Activated CD4-positive, alpha-beta T cell treated with anti-CD3 and anti-CD28 coated beads for 36 hours (primary cell): Measurements from ENCODE around the gene GBA3. TPM values are rescaled to one million over a fixed set of nuclear protein-coding genes. Genes with fewer than 3 reads are reported as not detected.

Experiments
- ATAC-seq: fragments of 200-7000 bp; cut with Tn5 transposase; one replicate; pipeline ENCODE4 v1.10.0; 2021; ENCODE audit warnings: mild to moderate bottlenecking, moderate library complexity
- CTCF ChIA-PET: fragments of 350-600 bp; sonication (Branson Sonifier 250); formaldehyde crosslinking; loops from one replicate; lab custom pipeline; 2021; ENCODE audit warnings: antibody characterized with exemption; lab: Charles Lee
- POLR2A ChIA-PET: fragments of 350-600 bp; sonication (Branson Sonifier 250); formaldehyde crosslinking; loops from one replicate; lab custom pipeline; 2021; ENCODE audit warnings: antibody characterized with exemption, inconsistent platforms; lab: Charles Lee
- DNase-seq: peaks from one replicate; pipeline ENCODE4 v3.0.0-alpha.2; 2020
- H3K27ac Mint-ChIP-seq: one replicate; pipeline ENCODE4 v1.8.0; 2021; ENCODE audit warnings: mixed read lengths
- H3K27me3 Mint-ChIP-seq: one replicate; pipeline ENCODE4 v1.8.0; 2021; ENCODE audit warnings: mixed read lengths
- H3K36me3 Mint-ChIP-seq: one replicate; pipeline ENCODE4 v1.8.0; 2021; ENCODE audit warnings: low read depth, mixed read lengths
- H3K4me1 Mint-ChIP-seq: one replicate; pipeline ENCODE4 v1.8.0; 2021; ENCODE audit warnings: mixed read lengths
- H3K4me3 Mint-ChIP-seq: one replicate; pipeline ENCODE4 v1.8.0; 2021; ENCODE audit warnings: mild to moderate bottlenecking, moderate library complexity, mixed read lengths
- H3K9me3 Mint-ChIP-seq: one replicate; pipeline ENCODE4 v1.8.0; 2021; ENCODE audit warnings: low read depth, mixed read lengths
- intact Hi-C, 2 experiments: fragments of 100-400 bp; cut with DNase I in 1 of 2; cut with micrococcal nuclease in 1 of 2; formaldehyde crosslinking; loops; one replicate each; pipeline versions ENCODE4 v1.14.2 to v1.15.1; 2022 to 2024; cut with DNase I, micrococcal nuclease
- total RNA-seq, 2 experiments: library from RNA; stranded (reverse); gene quantifications; one replicate each; pipeline ENCODE4 v1.2.3, GENCODE V29; 2021

Gene GBA3
- total RNA-seq, 2 experiments from 2014 or later = not detected

GRCh38 chr4:22672519-22672918, 20.2 kb upstream of the GBA3 start:
- Mint-ChIP-seq H3K36me3 (no peaks in the 10 kb centered on the region), H3K4me3 (no peak overlapping the region), H3K4me1 (peaks cover 61% of the 10 kb centered on the region), H3K9me3 (peaks cover 2% of the 10 kb centered on the region), H3K27me3 (no peaks in the 10 kb centered on the region), H3K27ac (peak overlapping the region; percentile 21)
- intact Hi-C loops = loop anchor here (5.0 to 10.0 kb wide), 2 partner anchors 158 to 170 kb away; partner anchors contain the start of gene ADGRA3 (in 1 of the 2)
- CTCF ChIA-PET = interaction anchor here (1.1 to 1.6 kb wide), 2 partner anchors 17 to 21 kb away, joined by 3 to 4 read pairs; no protein-coding TSS in a partner anchor
- POLR2A ChIA-PET = no interaction called here
- DNase-seq = no peak
- ATAC-seq = no peak

- H3K36me3 Mint-ChIP-seq = no peaks in the 10 kb centered on the region
- DNase-seq = no peak
- H3K4me1 Mint-ChIP-seq = peaks cover 63% of the 10 kb centered on the region
- CTCF ChIA-PET = interaction anchor here (0.7 to 1.6 kb wide), 3 partner anchors 17 to 1059 kb away, joined by 3 to 4 read pairs (median 3); no protein-coding TSS in a partner anchor
- H3K4me3 Mint-ChIP-seq = no peak overlapping the region
- H3K9me3 Mint-ChIP-seq = peaks cover 2% of the 10 kb centered on the region
- no peaks in the 10 kb centered on the region for H3K27me3 Mint-ChIP-seq
- POLR2A ChIA-PET = no interaction called here
- intact Hi-C loops = loop anchor here (5.0 to 10.0 kb wide), 2 partner anchors 158 to 171 kb away; partner anchors contain the start of gene ADGRA3 (in 1 of the 2)
- no peak for ATAC-seq
- H3K27ac Mint-ChIP-seq = peak overlapping the region; percentile 21
Observed at GRCh38 chr4:22672944-22673343, 19.8 kb upstream of the GBA3 start.

- ATAC-seq = no peak
Observed at GRCh38 chr4:22674700-22675099, 18.0 kb upstream of the GBA3 start.

GRCh38 chr4:22676063-22676462, 16.7 kb upstream of the GBA3 start:
- ATAC-seq = no peak
- Mint-ChIP-seq H3K36me3 (no peaks in the 10 kb centered on the region), H3K27me3 (no peaks in the 10 kb centered on the region), H3K4me3 (no peak overlapping the region), H3K9me3 (peaks cover 2% of the 10 kb centered on the region), H3K27ac (no peak overlapping the region), H3K4me1 (peaks cover 60% of the 10 kb centered on the region)
- CTCF ChIA-PET = interaction anchor here (0.7 to 1.0 kb wide), 2 partner anchors 12 to 14 kb away, joined by 4 read pairs; no protein-coding TSS in a partner anchor
- no peak for DNase-seq
- intact Hi-C loops = loop anchor here in 1 of 2 experiments (10.0 kb wide), 1 partner anchor 161 kb away; the partner anchor contains the start of gene ADGRA3
- POLR2A ChIA-PET = no interaction called here

More at GRCh38 chr4:22674700-22675099, 18.0 kb upstream of the GBA3 start:
- Mint-ChIP-seq H3K9me3 (peaks cover 2% of the 10 kb centered on the region), H3K27ac (no peak overlapping the region), H3K4me1 (peaks cover 55% of the 10 kb centered on the region), H3K36me3 (no peaks in the 10 kb centered on the region), H3K27me3 (no peaks in the 10 kb centered on the region), H3K4me3 (no peak overlapping the region)
- ChIA-PET CTCF (interaction anchor here (0.6 kb wide), 1 partner anchor 259 kb away, joined by 3 read pairs; no protein-coding TSS in a partner anchor), POLR2A (no interaction called here)
- DNase-seq = no peak
- intact Hi-C loops = loop anchor here (5.0 to 10.0 kb wide), 2 partner anchors 160 to 172 kb away; partner anchors contain the start of gene ADGRA3 (in 1 of the 2)

- H3K27ac Mint-ChIP-seq = no peak overlapping the region
- DNase-seq (no peak), ATAC-seq (no peak)
- H3K4me1 Mint-ChIP-seq = peaks cover 50% of the 10 kb centered on the region
- peaks cover 2% of the 10 kb centered on the region for H3K9me3 Mint-ChIP-seq
- no peaks in the 10 kb centered on the region for H3K36me3 Mint-ChIP-seq
- no peaks in the 10 kb centered on the region for H3K27me3 Mint-ChIP-seq
- ChIA-PET CTCF (interaction anchor here (1.2 kb wide), 1 partner anchor 13 kb away, joined by 3 read pairs; no protein-coding TSS in a partner anchor), POLR2A (interaction anchor here (0.7 kb wide), 1 partner anchor 77 kb away, joined by 3 read pairs; no protein-coding TSS in a partner anchor)
- intact Hi-C loops = loop anchor here in 1 of 2 experiments (10.0 kb wide), 1 partner anchor 163 kb away; the partner anchor contains the start of gene ADGRA3
- H3K4me3 Mint-ChIP-seq = no peak overlapping the region
Observed at GRCh38 chr4:22677780-22678179, 15.0 kb upstream of the GBA3 start.

GRCh38 chr4:22678940-22679854, 13.5 kb upstream of the GBA3 start:
- DNase-seq (no peak), ATAC-seq (no peak)
- H3K27ac Mint-ChIP-seq = no peak overlapping the region
- POLR2A ChIA-PET = no interaction called here
- H3K36me3 Mint-ChIP-seq = no peaks in the 10 kb centered on the region
- peaks cover 41% of the 10 kb centered on the region for H3K4me1 Mint-ChIP-seq
- CTCF ChIA-PET = interaction anchor here (1.2 kb wide), 1 partner anchor 268 kb away, joined by 5 read pairs; no protein-coding TSS in a partner anchor
- no peak overlapping the region for H3K4me3 Mint-ChIP-seq
- no peaks in the 10 kb centered on the region for H3K27me3 Mint-ChIP-seq
- intact Hi-C loops = loop anchor here in 1 of 2 experiments (10.0 kb wide), 1 partner anchor 164 kb away; the partner anchor contains the start of gene ADGRA3
- no peaks in the 10 kb centered on the region for H3K9me3 Mint-ChIP-seq

GRCh38 chr4:22680065-22680642, 12.6 kb upstream of the GBA3 start:
- ChIA-PET POLR2A (no interaction called here), CTCF (interaction anchor here (0.6 to 2.5 kb wide), 4 partner anchors 11 to 269 kb away, joined by 3 to 11 read pairs (median 4); partner anchors contain the start of gene GBA3)
- Mint-ChIP-seq H3K36me3 (no peaks in the 10 kb centered on the region), H3K4me3 (no peak overlapping the region), H3K27me3 (no peaks in the 10 kb centered on the region), H3K4me1 (peaks cover 36% of the 10 kb centered on the region), H3K9me3 (no peaks in the 10 kb centered on the region), H3K27ac (no peak overlapping the region)
- intact Hi-C loops = no loop called here
- ATAC-seq (no peak), DNase-seq (no peak)

- intact Hi-C loops = no loop called here
- ATAC-seq (no peak), DNase-seq (no peak)
- CTCF ChIA-PET = interaction anchor here (0.6 kb wide), 1 partner anchor 27 kb away, joined by 3 read pairs; no protein-coding TSS in a partner anchor
- no peak overlapping the region for H3K27ac Mint-ChIP-seq
- H3K4me1 Mint-ChIP-seq = peaks cover 18% of the 10 kb centered on the region
- POLR2A ChIA-PET = no interaction called here
- no peaks in the 10 kb centered on the region for H3K27me3 Mint-ChIP-seq
- H3K9me3 Mint-ChIP-seq = no peaks in the 10 kb centered on the region
- no peak overlapping the region for H3K4me3 Mint-ChIP-seq
- no peaks in the 10 kb centered on the region for H3K36me3 Mint-ChIP-seq
Observed at GRCh38 chr4:22683726-22684125, 9.0 kb upstream of the GBA3 start.

- no peak for ATAC-seq
- CTCF ChIA-PET = interaction anchor here (0.6 kb wide), 1 partner anchor 327 kb away, joined by 3 read pairs; no protein-coding TSS in a partner anchor
- Mint-ChIP-seq H3K4me1 (peaks cover 9% of the 10 kb centered on the region), H3K4me3 (no peak overlapping the region), H3K36me3 (no peaks in the 10 kb centered on the region), H3K27ac (no peak overlapping the region), H3K9me3 (no peaks in the 10 kb centered on the region), H3K27me3 (no peaks in the 10 kb centered on the region)
- intact Hi-C loops = no loop called here
- DNase-seq = no peak
- POLR2A ChIA-PET = no interaction called here
Observed at GRCh38 chr4:22686141-22686540, 6.6 kb upstream of the GBA3 start.

- no peak for DNase-seq
- no peak overlapping the region for H3K27ac Mint-ChIP-seq
- ChIA-PET POLR2A (no interaction called here), CTCF (interaction anchor here (0.7 to 1.2 kb wide), 2 partner anchors 278 to 289 kb away, joined by 3 to 4 read pairs; no protein-coding TSS in a partner anchor)
- no peak overlapping the region for H3K4me3 Mint-ChIP-seq
- H3K36me3 Mint-ChIP-seq = no peaks in the 10 kb centered on the region
- intact Hi-C loops = no loop called here
- ATAC-seq = no peak
- no peaks in the 10 kb centered on the region for H3K9me3 Mint-ChIP-seq
- peaks cover 9% of the 10 kb centered on the region for H3K4me1 Mint-ChIP-seq
- no peaks in the 10 kb centered on the region for H3K27me3 Mint-ChIP-seq
Observed at GRCh38 chr4:22688236-22688635, 4.5 kb upstream of the GBA3 start.

GRCh38 chr4:22689428-22689827, 3.3 kb upstream of the GBA3 start:
- no peaks in the 10 kb centered on the region for H3K9me3 Mint-ChIP-seq
- H3K36me3 Mint-ChIP-seq = no peaks in the 10 kb centered on the region
- CTCF ChIA-PET = interaction anchor here (1.1 to 2.5 kb wide), 2 partner anchors 16 to 900 kb away, joined by 3 to 9 read pairs; no protein-coding TSS in a partner anchor
- peaks cover 9% of the 10 kb centered on the region for H3K4me1 Mint-ChIP-seq
- DNase-seq (no peak), ATAC-seq (no peak)
- H3K27ac Mint-ChIP-seq = no peak overlapping the region
- no peak overlapping the region for H3K4me3 Mint-ChIP-seq
- intact Hi-C loops = no loop called here
- no peaks in the 10 kb centered on the region for H3K27me3 Mint-ChIP-seq
- POLR2A ChIA-PET = no interaction called here
